Brain microvascular endothelial cell (primary cell): ENCODE measurements around the gene NRXN2.
A peak's percentile ranks its signal among the peaks of the same experiment; 100 is the strongest.

ENCODE experiments used
- DNase-seq: peaks from one replicate; pipeline ENCODE4 v3.0.0-alpha.2; 2020
- H3K27ac ChIP-seq: fragments of 250-450 bp; sonication (Bioruptor Pico); 2 replicates; pipeline ENCODE4 v1.5.1; 2020; ENCODE audit warnings: mild to moderate bottlenecking, moderate library complexity
- H3K27me3 ChIP-seq: fragments of 250-450 bp; sonication (Bioruptor Pico); replicated peaks from 2 replicates; pipeline ENCODE4 v1.5.1; 2020; ENCODE audit warnings: mild to moderate bottlenecking
- H3K36me3 ChIP-seq: fragments of 250-450 bp; sonication (Bioruptor Pico); replicated peaks from 2 replicates; pipeline ENCODE4 v1.5.1; 2020; ENCODE audit warnings: mild to moderate bottlenecking
- H3K4me3 ChIP-seq: 2 replicates; pipeline ENCODE4 v1.5.1; 2011; ENCODE audit warnings: low read depth, mild to moderate bottlenecking, control low read depth, low read length, moderate library complexity
- CTCF ChIP-seq: IDR thresholded peaks from 2 replicates; pipeline ENCODE4 v1.5.1; 2011; ENCODE audit warnings: low read depth, mild to moderate bottlenecking, moderate library complexity, low read length, control low read depth, inconsistent platforms; ENCODE audit errors: missing control alignments
- in situ Hi-C: cut with HindIII; loops from 2 replicates; pipeline ENCODE4 v1.10.0; 2017; ENCODE audit warnings: low sequenced_read_pairs, low pct_ligation_motif_present

NRXN2 gene

GRCh38 chr11:64760759-64761420 is 37.9 kb upstream of the NRXN2 start:
- Histone ChIP-seq H3K4me3 (no peak overlapping the region), H3K27ac (no peak overlapping the region), H3K36me3 (peaks cover 40% of the 10 kb centered on the region), H3K27me3 (no peaks in the 10 kb centered on the region)
- no peak for TF ChIP-seq CTCF
- in situ Hi-C loops: no loop called here
- DNase-seq: no peak

- TF ChIP-seq CTCF: no peak
- Histone ChIP-seq H3K27ac (no peak within 1 kb of the TSS), H3K36me3 (peaks cover 33% of the 10 kb centered on the region), H3K27me3 (no peaks in the 10 kb centered on the region), H3K4me3 (no peak within 1 kb of the TSS)
- in situ Hi-C loops: no loop called here
- DNase-seq: peak; percentile 16
Observed at GRCh38 chr11:64759722-64760719, 37.0 kb upstream of the NRXN2 start, which contains the start of gene PYGM. Gene PYGM, minus strand, starts transcription at chr11:64759974. Its CDS starts 76 bp downstream, at chr11:64759898.

GRCh38 chr11:64759131-64759721 is 36.2 kb upstream of the NRXN2 start:
- TF ChIP-seq CTCF: no peak
- no peak overlapping the region for H3K4me3 ChIP-seq
- peaks cover 25% of the 10 kb centered on the region for H3K36me3 ChIP-seq
- no peak for DNase-seq
- no peak overlapping the region for H3K27ac ChIP-seq
- H3K27me3 ChIP-seq: no peaks in the 10 kb centered on the region
- in situ Hi-C loops: no loop called here

GRCh38 chr11:64758330-64759079 is 35.5 kb upstream of the NRXN2 start:
- in situ Hi-C loops: no loop called here
- peaks cover 18% of the 10 kb centered on the region for H3K36me3 ChIP-seq
- DNase-seq: no peak
- no peak overlapping the region for H3K27ac ChIP-seq
- no peak for TF ChIP-seq CTCF
- no peaks in the 10 kb centered on the region for H3K27me3 ChIP-seq
- no peak overlapping the region for H3K4me3 ChIP-seq

- no peak for TF ChIP-seq CTCF
- Histone ChIP-seq H3K36me3 (peaks cover 12% of the 10 kb centered on the region), H3K27ac (no peak overlapping the region), H3K4me3 (no peak overlapping the region), H3K27me3 (no peaks in the 10 kb centered on the region)
- no peak for DNase-seq
- in situ Hi-C loops: no loop called here
Observed at GRCh38 chr11:64757549-64758329, 34.7 kb upstream of the NRXN2 start.
